ENCODE data around the gene NCAPD3. TPM values are rescaled to one million over a fixed set of nuclear protein-coding genes. Genes with fewer than 3 reads are reported as not detected.
A peak's percentile ranks its signal among the peaks of the same experiment; 100 is the strongest.

Gene NCAPD3
- total RNA-seq, 1 donor from 2014 or later, result 17.0 TPM

GRCh38 chr11:134231958-134232659 lies 8.3 kb upstream of the NCAPD3 start:
- Mint-ChIP-seq H3K4me1 (ENCODE audit: low read depth) (peaks cover 25% of the 10 kb centered on the region), H3K9me3 (ENCODE audit: low read depth) (no peaks in the 10 kb centered on the region), H3K27ac (ENCODE audit: unreplicated experiment) (no peak overlapping the region), H3K4me3 (ENCODE audit: unreplicated experiment) (no peak overlapping the region), H3K27me3 (ENCODE audit: low read depth) (no peaks in the 10 kb centered on the region), H3K36me3 (ENCODE audit: low read depth) (peaks cover 9% of the 10 kb centered on the region)
- DNase-seq (ENCODE audit: low spot score), result no peak
- TF ChIP-seq CTCF (IDR thresholded peaks at IDR 0.05), result no peak

- Mint-ChIP-seq H3K27me3 (ENCODE audit: low read depth) (no peaks in the 10 kb centered on the region), H3K36me3 (ENCODE audit: low read depth) (peaks cover 6% of the 10 kb centered on the region), H3K4me1 (ENCODE audit: low read depth) (peaks cover 43% of the 10 kb centered on the region), H3K9me3 (ENCODE audit: low read depth) (no peaks in the 10 kb centered on the region), H3K4me3 (ENCODE audit: unreplicated experiment) (no peak overlapping the region), H3K27ac (ENCODE audit: unreplicated experiment) (no peak overlapping the region)
- DNase-seq (ENCODE audit: low spot score), result no peak
- TF ChIP-seq CTCF (IDR thresholded peaks at IDR 0.05), result no peak
Measured at GRCh38 chr11:134230339-134230738, 6.6 kb upstream of the NCAPD3 start.

GRCh38 chr11:134229126-134229790 lies 5.5 kb upstream of the NCAPD3 start:
- Mint-ChIP-seq H3K36me3 (ENCODE audit: low read depth) (peaks cover 3% of the 10 kb centered on the region), H3K9me3 (ENCODE audit: low read depth) (no peaks in the 10 kb centered on the region), H3K4me1 (ENCODE audit: low read depth) (peaks cover 43% of the 10 kb centered on the region), H3K27me3 (ENCODE audit: low read depth) (no peaks in the 10 kb centered on the region), H3K27ac (ENCODE audit: unreplicated experiment) (peak overlapping the region; percentile 51), H3K4me3 (ENCODE audit: unreplicated experiment) (no peak overlapping the region)
- TF ChIP-seq CTCF (IDR thresholded peaks at IDR 0.05), result no peak
- DNase-seq (ENCODE audit: low spot score), result no peak

GRCh38 chr11:134228625-134229024 lies 4.9 kb upstream of the NCAPD3 start:
- Mint-ChIP-seq H3K4me1 (ENCODE audit: low read depth) (peaks cover 40% of the 10 kb centered on the region), H3K27ac (ENCODE audit: unreplicated experiment) (no peak overlapping the region), H3K4me3 (ENCODE audit: unreplicated experiment) (no peak overlapping the region), H3K9me3 (ENCODE audit: low read depth) (no peaks in the 10 kb centered on the region), H3K27me3 (ENCODE audit: low read depth) (no peaks in the 10 kb centered on the region), H3K36me3 (ENCODE audit: low read depth) (peaks cover 3% of the 10 kb centered on the region)
- DNase-seq (ENCODE audit: low spot score), result no peak
- no peak for TF ChIP-seq CTCF (IDR thresholded peaks at IDR 0.05)

GRCh38 chr11:134226806-134227325 lies 3.1 kb upstream of the NCAPD3 start:
- Mint-ChIP-seq H3K27me3 (ENCODE audit: low read depth) (no peaks in the 10 kb centered on the region), H3K9me3 (ENCODE audit: low read depth) (no peaks in the 10 kb centered on the region), H3K36me3 (ENCODE audit: low read depth) (peaks cover 3% of the 10 kb centered on the region), H3K4me3 (ENCODE audit: unreplicated experiment) (peak overlapping the region; percentile 38), H3K4me1 (ENCODE audit: low read depth) (peaks cover 53% of the 10 kb centered on the region), H3K27ac (ENCODE audit: unreplicated experiment) (peak overlapping the region; percentile 45)
- no peak for TF ChIP-seq CTCF (IDR thresholded peaks at IDR 0.05)
- no peak for DNase-seq (ENCODE audit: low spot score)
